Endometrial microvascular endothelial cells (primary cell): ENCODE results near the gene DNAH8. TPM values are rescaled to one million over a fixed set of nuclear protein-coding genes. Genes with fewer than 3 reads are reported as not detected.

Source experiments
- in situ Hi-C: cut with HindIII; loops from 2 replicates; pipeline ENCODE4 v1.10.0; 2017; ENCODE audit warnings: low sequenced_read_pairs, low pct_unique_long_range_greater_than_20kb; ENCODE audit errors: inconsistent ontology term
- total RNA-seq: library from RNA; depleted of rRNA; stranded (reverse); fragments of >200 nt; gene quantifications from one replicate; pipeline ENCODE4 v1.2.3, GENCODE V29; 2015; ENCODE audit errors: inconsistent ontology term

The DNAH8 gene
- 0.09 TPM for total RNA-seq

- in situ Hi-C loops = no loop called here
Measured at GRCh38 chr6:38715016-38715689, at the start of gene DNAH8. Gene DNAH8, plus strand, starts transcription at chr6:38715311. Its CDS starts 7,499 bp downstream, at chr6:38722810.

- in situ Hi-C loops = no loop called here
Measured at GRCh38 chr6:38671885-38672467, 43.1 kb upstream of the DNAH8 start.

GRCh38 chr6:38673397-38674165 is 41.5 kb upstream of the DNAH8 start:
- in situ Hi-C loops = no loop called here

- in situ Hi-C loops = no loop called here
Measured at GRCh38 chr6:38676236-38676973, 38.7 kb upstream of the DNAH8 start.

- in situ Hi-C loops = no loop called here
Measured at GRCh38 chr6:38676974-38677544, 38.1 kb upstream of the DNAH8 start.

- in situ Hi-C loops = no loop called here
Measured at GRCh38 chr6:38678178-38678760, 36.8 kb upstream of the DNAH8 start.

- in situ Hi-C loops = no loop called here
Measured at GRCh38 chr6:38679668-38680067, 35.4 kb upstream of the DNAH8 start.

- in situ Hi-C loops = no loop called here
Measured at GRCh38 chr6:38681850-38682249, 33.3 kb upstream of the DNAH8 start.

GRCh38 chr6:38684237-38684636 is 30.9 kb upstream of the DNAH8 start:
- in situ Hi-C loops = no loop called here

- in situ Hi-C loops = no loop called here
Measured at GRCh38 chr6:38684904-38685303, 30.2 kb upstream of the DNAH8 start.

GRCh38 chr6:38686270-38687042 is 28.7 kb upstream of the DNAH8 start:
- in situ Hi-C loops = no loop called here

GRCh38 chr6:38687043-38687353 is 28.1 kb upstream of the DNAH8 start:
- in situ Hi-C loops = no loop called here

- in situ Hi-C loops = no loop called here
Measured at GRCh38 chr6:38687549-38687948, 27.6 kb upstream of the DNAH8 start.

- in situ Hi-C loops = no loop called here
Measured at GRCh38 chr6:38688579-38689087, 26.5 kb upstream of the DNAH8 start.

GRCh38 chr6:38695227-38695900 is 19.7 kb upstream of the DNAH8 start:
- in situ Hi-C loops = no loop called here

- in situ Hi-C loops = no loop called here
Measured at GRCh38 chr6:38695933-38696332, 19.2 kb upstream of the DNAH8 start.

GRCh38 chr6:38696345-38696744 is 18.8 kb upstream of the DNAH8 start:
- in situ Hi-C loops = no loop called here
